Progenitor cell of endocrine pancreas (in vitro differentiated cells): ENCODE results near the gene GEMIN4. TPM values are rescaled to one million over a fixed set of nuclear protein-coding genes. Genes with fewer than 3 reads are reported as not detected.
A peak's percentile ranks its signal among the peaks of the same experiment; 100 is the strongest.

Source experiments
- DNase-seq: peaks from one replicate; pipeline ENCODE4 v3.0.0; 2021; ENCODE audit warnings: low spot score; ENCODE audit not compliant: unreplicated experiment
- H3K27ac Mint-ChIP-seq: 2 replicates; pipeline ENCODE4 v1.8.0; 2021; ENCODE audit warnings: mild to moderate bottlenecking, moderate library complexity, mixed read lengths
- H3K27me3 Mint-ChIP-seq: 2 replicates; pipeline ENCODE4 v1.8.0; 2021; ENCODE audit warnings: mixed read lengths
- H3K36me3 Mint-ChIP-seq: 2 replicates; pipeline ENCODE4 v1.8.0; 2022; ENCODE audit warnings: mixed read lengths; ENCODE audit not compliant: insufficient read depth
- H3K4me1 Mint-ChIP-seq: 2 replicates; pipeline ENCODE4 v1.8.0; 2021; ENCODE audit warnings: low read depth, mixed read lengths
- H3K4me3 Mint-ChIP-seq: 2 replicates; pipeline ENCODE4 v1.8.0; 2021; ENCODE audit warnings: low read depth, mild to moderate bottlenecking, moderate library complexity, mixed read lengths
- H3K9me3 Mint-ChIP-seq: 2 replicates; pipeline ENCODE4 v1.8.0; 2021; ENCODE audit warnings: low read depth, mixed read lengths
- CTCF ChIP-seq: fragments of 200-600 bp; sonication (generic); IDR thresholded peaks from one replicate; pipeline ENCODE4 v1.5.0; 2021; ENCODE audit warnings: antibody characterized with exemption, mild to moderate bottlenecking; ENCODE audit not compliant: unreplicated experiment
- total RNA-seq: library from RNA; stranded (reverse); gene quantifications from 2 replicates; pipeline ENCODE4 v1.2.1, GENCODE V29; 2021

GEMIN4 gene
- total RNA-seq, 1 donor from 2014 or later: 39.8 TPM

GRCh38 chr17:797236-797840 lies 45.3 kb upstream of the GEMIN4 start:
- DNase-seq: no peak
- Mint-ChIP-seq H3K4me1 (peaks cover 2% of the 10 kb centered on the region), H3K27ac (peak overlapping the region; percentile 67), H3K27me3 (no peaks in the 10 kb centered on the region), H3K36me3 (peaks cover 4% of the 10 kb centered on the region), H3K9me3 (no peaks in the 10 kb centered on the region), H3K4me3 (no peak overlapping the region)
- TF ChIP-seq CTCF: no peak

- no peak for DNase-seq
- Mint-ChIP-seq H3K4me1 (peaks cover 2% of the 10 kb centered on the region), H3K36me3 (peaks cover 4% of the 10 kb centered on the region), H3K27me3 (no peaks in the 10 kb centered on the region), H3K4me3 (no peak overlapping the region), H3K9me3 (no peaks in the 10 kb centered on the region), H3K27ac (peak overlapping the region; percentile 45)
- TF ChIP-seq CTCF: no peak
Measured at GRCh38 chr17:796609-797008, 44.5 kb upstream of the GEMIN4 start.

- Mint-ChIP-seq H3K9me3 (no peaks in the 10 kb centered on the region), H3K27ac (peak overlapping the region; percentile 41), H3K27me3 (no peaks in the 10 kb centered on the region), H3K36me3 (peaks cover 8% of the 10 kb centered on the region), H3K4me1 (peaks cover 2% of the 10 kb centered on the region), H3K4me3 (no peak overlapping the region)
- no peak for TF ChIP-seq CTCF
- no peak for DNase-seq
Measured at GRCh38 chr17:795721-796120, 43.7 kb upstream of the GEMIN4 start.

- H3K9me3 Mint-ChIP-seq: no peaks in the 10 kb centered on the region
- DNase-seq: no peak
- no peaks in the 10 kb centered on the region for H3K27me3 Mint-ChIP-seq
- peaks cover 8% of the 10 kb centered on the region for H3K36me3 Mint-ChIP-seq
- H3K4me3 Mint-ChIP-seq: no peak overlapping the region
- H3K27ac Mint-ChIP-seq: no peak overlapping the region
- no peak for TF ChIP-seq CTCF
- H3K4me1 Mint-ChIP-seq: peaks cover 2% of the 10 kb centered on the region
Measured at GRCh38 chr17:795276-795675, 43.2 kb upstream of the GEMIN4 start.

GRCh38 chr17:794876-795275 lies 42.8 kb upstream of the GEMIN4 start:
- Mint-ChIP-seq H3K4me1 (peaks cover 2% of the 10 kb centered on the region), H3K27me3 (no peaks in the 10 kb centered on the region), H3K36me3 (peaks cover 6% of the 10 kb centered on the region), H3K27ac (peak overlapping the region; percentile 23), H3K4me3 (no peak overlapping the region), H3K9me3 (no peaks in the 10 kb centered on the region)
- DNase-seq: peak; percentile 43
- peak; percentile 88 for TF ChIP-seq CTCF
